H4 (cell line): ENCODE measurements around the gene TCAIM. TPM values are rescaled to one million over a fixed set of nuclear protein-coding genes. Genes with fewer than 3 reads are reported as not detected.

Experiments
- DNase-seq: peaks from one replicate; pipeline ENCODE4 v3.0.0-alpha.2; 2015; ENCODE audit warnings: low spot score
- total RNA-seq: library from RNA; depleted of rRNA; stranded (reverse); fragments of >200 nt; shearing (Covaris generic); gene quantifications from 2 replicates; pipeline ENCODE4 v1.2.3, GENCODE V29; 2014; rRNA removed

The TCAIM gene
- total RNA-seq, 1 experiment from 2014 or later, result 21.9 TPM

DNA sequence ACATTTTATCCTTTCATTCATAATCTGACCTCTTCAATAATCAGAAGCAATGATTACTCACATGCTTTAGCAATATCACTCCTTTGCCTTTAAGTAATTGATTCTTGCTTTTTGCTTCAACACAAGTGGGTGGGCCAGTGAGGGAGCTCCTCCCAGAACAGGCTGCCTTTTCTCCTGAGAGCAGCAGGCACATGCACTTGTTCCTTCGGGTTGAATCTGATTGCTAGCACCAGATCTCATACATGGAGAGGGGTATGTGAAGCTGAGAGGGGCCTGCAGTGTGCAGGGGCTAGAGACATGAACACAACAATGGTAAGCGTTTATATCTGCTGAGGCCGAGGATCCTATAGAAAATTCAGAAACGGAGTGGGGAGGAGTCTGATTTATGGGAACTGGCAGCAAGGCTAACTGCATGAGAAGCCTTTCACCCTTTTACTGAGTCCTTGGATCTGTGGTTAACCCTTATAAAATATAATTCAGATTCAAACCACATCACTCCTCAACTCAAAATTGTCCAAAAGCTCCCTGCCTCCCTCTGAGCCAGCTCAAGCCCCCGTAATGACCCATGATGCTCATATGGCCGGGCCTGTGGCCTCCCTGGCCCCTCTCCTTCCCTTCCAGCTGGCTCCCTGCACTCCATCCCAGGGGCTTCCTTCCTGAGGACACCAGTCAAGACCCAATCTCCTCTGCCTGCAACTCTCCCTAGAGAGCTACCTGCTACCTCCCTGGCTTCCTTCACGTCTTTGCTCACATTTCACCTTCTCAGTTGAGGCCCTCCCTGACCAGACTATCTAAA, 106.5 kb downstream of the TCAIM start:
- DNase-seq, result no peak

DNA sequence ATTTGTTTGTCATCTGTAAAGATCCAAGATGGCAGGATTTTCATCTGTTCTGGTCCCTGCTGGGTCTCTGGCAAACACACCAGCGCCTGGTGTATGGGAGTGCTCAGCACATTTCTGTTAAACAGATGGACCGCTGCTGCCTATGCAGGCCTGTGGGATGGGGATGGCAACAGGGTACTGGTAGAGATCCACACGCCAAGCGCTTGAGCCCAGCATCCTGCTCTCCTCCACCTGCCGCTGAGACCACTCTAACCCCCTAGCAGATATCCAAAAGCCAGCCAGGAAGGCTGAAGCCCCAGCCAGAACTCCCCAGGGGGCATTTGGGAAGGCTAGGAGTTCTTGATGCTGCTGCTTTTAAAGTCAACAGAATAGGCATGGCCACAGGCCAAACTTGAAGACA, 107.2 kb downstream of the TCAIM start:
- DNase-seq, result no peak

DNA sequence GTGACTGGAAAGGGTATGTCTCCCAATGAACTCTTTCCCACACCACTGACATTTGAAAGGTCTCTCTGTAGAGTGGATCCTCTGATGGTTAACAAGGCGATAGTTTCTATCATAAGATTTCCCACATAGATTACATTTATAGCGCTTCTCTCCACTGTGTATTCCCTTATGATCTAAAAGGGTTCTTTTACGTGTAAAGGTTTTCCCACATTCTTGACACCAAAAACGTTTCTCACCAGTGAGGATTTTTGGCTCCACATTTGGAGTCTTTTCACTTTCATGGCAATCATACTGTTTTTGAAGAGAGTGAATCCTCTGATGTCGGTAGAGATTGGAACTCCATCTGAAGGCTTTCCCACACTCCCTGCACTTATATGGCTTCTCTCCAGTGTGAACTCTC, 108.4 kb downstream of the TCAIM start:
- DNase-seq, result no peak

DNA sequence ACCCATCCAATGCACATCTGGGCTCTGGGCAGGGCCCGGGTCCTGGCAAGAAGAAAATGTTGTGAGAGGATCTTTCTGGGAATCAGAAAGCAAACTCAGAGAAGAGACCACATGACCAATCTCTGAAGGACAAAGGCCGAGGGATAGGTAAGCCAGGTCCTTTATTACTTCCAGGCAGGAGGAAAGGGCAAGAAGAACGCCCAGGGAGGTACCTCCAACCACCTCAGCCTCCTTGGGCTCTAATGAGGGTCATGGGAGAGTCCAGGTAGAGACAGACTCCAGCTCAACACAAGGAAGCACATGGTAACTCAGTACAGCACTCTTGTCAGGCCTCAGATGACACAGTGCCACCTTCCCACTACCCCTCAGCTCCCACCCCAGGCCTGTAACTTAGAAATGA, 112.9 kb downstream of the TCAIM start:
- DNase-seq, result no peak

DNA sequence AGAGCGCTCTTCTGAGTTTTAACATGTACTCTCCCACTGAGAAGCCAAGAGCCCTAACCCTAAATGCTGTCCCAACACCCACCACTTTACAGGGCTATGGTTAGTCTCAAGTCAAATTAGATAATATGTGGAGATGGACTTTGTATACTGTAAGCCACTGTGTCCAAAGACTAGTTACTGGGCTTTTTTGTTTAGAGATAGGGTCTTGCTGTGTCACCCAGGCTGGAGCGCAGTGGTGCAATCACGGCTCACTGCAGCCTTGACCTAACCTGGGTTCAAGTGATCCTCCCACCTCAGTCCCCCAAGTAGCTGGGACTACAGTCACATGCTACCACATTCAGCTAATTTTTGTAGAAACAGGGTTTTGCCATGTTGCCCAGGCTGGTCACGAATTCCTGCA, 115.7 kb downstream of the TCAIM start:
- DNase-seq, result no peak

DNA sequence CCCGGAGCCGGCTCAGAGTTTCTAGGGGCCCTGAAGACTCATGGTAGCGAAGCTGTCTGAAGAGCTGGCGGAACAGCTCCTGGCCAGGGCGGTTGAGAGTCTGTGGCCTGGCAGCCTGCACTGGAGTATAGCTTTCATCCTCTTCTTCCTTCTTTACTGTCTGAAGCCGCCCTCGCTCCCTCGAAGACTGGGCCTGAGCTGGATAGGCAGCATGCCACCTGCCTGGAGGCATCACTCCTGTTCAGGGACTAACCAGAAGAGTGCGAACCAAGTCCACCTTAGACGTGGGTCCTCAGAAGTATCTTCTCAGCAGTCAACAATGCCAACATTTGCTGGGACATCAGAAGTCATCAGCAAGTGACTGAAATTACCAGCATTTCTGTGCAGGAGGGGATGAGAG, 116.8 kb downstream of the TCAIM start:
- DNase-seq, result no peak

Other genes with a start within 250 kb of the TCAIM start
- not detected in 2 replicates for gene TOPAZ1, start 96.9 kb upstream of the TCAIM start, total RNA-seq
- gene ZNF445, start 138.9 kb downstream of the TCAIM start, total RNA-seq, result 1.2 and 2.0 TPM in 2 replicates
- gene ZKSCAN7, start 216.4 kb downstream of the TCAIM start, total RNA-seq, result 0.99 and 1.4 TPM in 2 replicates
- gene ZNF660, start 246.2 kb downstream of the TCAIM start, total RNA-seq, result 0.02 and 0.08 TPM in 2 replicates